HG03571 (cell line): ENCODE results near the gene STPG3.
A peak's percentile ranks its signal among the peaks of the same experiment; 100 is the strongest.

Source experiments
- ATAC-seq: cut with Tn5 transposase; IDR thresholded peaks from one replicate; pipeline ENCODE4 v1.9.1; 2021; ENCODE audit not compliant: unreplicated experiment

Gene STPG3

GRCh38 chr9:137221506-137222111 lies 29.5 kb upstream of the STPG3 start:
- ATAC-seq = no peak

- ATAC-seq = no peak
Observed at GRCh38 chr9:137222190-137223077, 28.7 kb upstream of the STPG3 start, which contains the start of gene RNF208. Gene RNF208, minus strand, starts transcription at chr9:137222240. Its CDS starts 1,028 bp downstream, at chr9:137221212.

- ATAC-seq = peak; percentile 63
Observed at GRCh38 chr9:137223078-137223970, 27.8 kb upstream of the STPG3 start.

- ATAC-seq = no peak
Observed at GRCh38 chr9:137224830-137225694, 26.0 kb upstream of the STPG3 start, which contains the start of gene CYSRT1. Gene CYSRT1, plus strand, starts transcription at chr9:137225174. Its CDS starts 448 bp downstream, at chr9:137225622.

GRCh38 chr9:137225699-137226331 lies 25.3 kb upstream of the STPG3 start:
- no peak for ATAC-seq

GRCh38 chr9:137226338-137227053 lies 24.6 kb upstream of the STPG3 start:
- ATAC-seq = no peak

GRCh38 chr9:137227054-137227852 lies 23.8 kb upstream of the STPG3 start, which contains the start of gene RNF224:
Gene RNF224, plus strand, starts transcription at chr9:137227502. Its CDS starts 834 bp downstream, at chr9:137228336.
- ATAC-seq = no peak

- ATAC-seq = no peak
Observed at GRCh38 chr9:137227853-137228505, 23.1 kb upstream of the STPG3 start.

- ATAC-seq = no peak
Observed at GRCh38 chr9:137228506-137228967, 22.5 kb upstream of the STPG3 start.

- no peak for ATAC-seq
Observed at GRCh38 chr9:137228968-137229896, 21.9 kb upstream of the STPG3 start.

- ATAC-seq = no peak
Observed at GRCh38 chr9:137229903-137230704, 21.0 kb upstream of the STPG3 start.

GRCh38 chr9:137230705-137231371 lies 20.2 kb upstream of the STPG3 start, which contains the start of gene SLC34A3:
Gene SLC34A3, plus strand, starts transcription at chr9:137230901. Its CDS starts 802 bp downstream, at chr9:137231703.
- no peak for ATAC-seq

- no peak for ATAC-seq
Observed at GRCh38 chr9:137231372-137232039, 19.6 kb upstream of the STPG3 start.

GRCh38 chr9:137232101-137232500 lies 19.0 kb upstream of the STPG3 start:
- no peak for ATAC-seq
